A673 (cell line): Measurements from ENCODE around the gene ITGA11. TPM values are rescaled to one million over a fixed set of nuclear protein-coding genes. Genes with fewer than 3 reads are reported as not detected.

Experiments
- Bru-seq: library from RNA; stranded (reverse); fragments of 400-500 nt; gene quantifications from one replicate; lab custom pipeline; 2021; lab: Mats Ljungman, UMichigan
- BruChase-seq, 2 experiments: library from RNA; stranded (reverse); fragments of 400-500 nt; gene quantifications; one replicate each; lab custom pipeline; 2021; lab: Mats Ljungman, UMichigan
- BruUV-seq: library from RNA; stranded (reverse); fragments of 400-500 nt; replicated peaks from 2 replicates; lab custom pipeline; 2021; lab: Mats Ljungman, UMichigan
- CTCF ChIA-PET: fragments of 300-600 bp; sonication (Branson Sonifier 250); formaldehyde crosslinking; loops from one replicate; lab custom pipeline; 2022; ENCODE audit warnings: antibody characterized with exemption; lab: Charles Lee
- POLR2A ChIA-PET: fragments of 300-600 bp; sonication (Branson Sonifier 250); formaldehyde crosslinking; loops from one replicate; lab custom pipeline; 2022; ENCODE audit warnings: antibody characterized with exemption; ENCODE audit not compliant: low non-redundant PET; lab: Charles Lee
- DNase-seq: peaks from one replicate; pipeline ENCODE4 v3.0.0-alpha.2; 2015; ENCODE audit warnings: low spot score
- H3K27ac ChIP-seq: fragments of 200-600 bp; sonication (generic); 2 replicates; pipeline ENCODE4 v1.5.1; 2016; ENCODE audit warnings: mixed run types, low read depth, mild to moderate bottlenecking, mixed read lengths, antibody characterized with exemption, low read length; ENCODE audit not compliant: poor library complexity, severe bottlenecking
- H3K27me3 ChIP-seq: fragments of 200-600 bp; sonication (generic); replicated peaks from 2 replicates; pipeline ENCODE4 v1.6.1; 2017; ENCODE audit warnings: mixed run types, low read depth, mild to moderate bottlenecking, mixed read lengths, antibody characterized with exemption, low read length; ENCODE audit not compliant: insufficient read depth, poor library complexity
- H3K36me3 ChIP-seq: fragments of 200-600 bp; sonication (generic); 2 replicates; pipeline ENCODE4 v1.6.1; 2016; ENCODE audit warnings: mixed run types, mild to moderate bottlenecking, mixed read lengths, antibody characterized with exemption, low read length; ENCODE audit not compliant: insufficient read depth, poor library complexity, severe bottlenecking
- H3K4me1 ChIP-seq: fragments of 200-600 bp; sonication (generic); 2 replicates; pipeline ENCODE4 v1.6.1; 2017; ENCODE audit warnings: mixed run types, mild to moderate bottlenecking, mixed read lengths, antibody characterized with exemption, low read length; ENCODE audit not compliant: insufficient read depth, poor library complexity, severe bottlenecking
- H3K4me3 ChIP-seq: fragments of 200-600 bp; sonication (generic); 2 replicates; pipeline ENCODE4 v1.5.1; 2016; ENCODE audit warnings: low read depth, mixed run types, mild to moderate bottlenecking, mixed read lengths, low read length; ENCODE audit not compliant: poor library complexity, severe bottlenecking
- H3K9me3 ChIP-seq: fragments of 200-600 bp; sonication (generic); 2 replicates; pipeline ENCODE4 v1.6.1; 2016; ENCODE audit warnings: mixed run types, low read depth, mild to moderate bottlenecking, mixed read lengths, antibody characterized with exemption, low read length; ENCODE audit not compliant: poor library complexity, severe bottlenecking
- EZH2 ChIP-seq: fragments of 200-600 bp; sonication (generic); IDR thresholded peaks from 2 replicates; pipeline ENCODE4 v1.6.1; 2017; ENCODE audit warnings: borderline replicate concordance, low read depth, mild to moderate bottlenecking, mixed read lengths, antibody characterized with exemption, low read length; ENCODE audit not compliant: poor library complexity, severe bottlenecking
- intact Hi-C: fragments of 100-400 bp; cut with micrococcal nuclease; formaldehyde crosslinking; loops from one replicate; pipeline ENCODE4 v1.10.0; 2022; ENCODE audit not compliant: unreplicated experiment
- long read RNA-seq: library from polyadenylated mRNA; stranded (forward); transcript quantifications from one replicate; pipeline ENCODE4 v2.0.0, GENCODE V29; 2022
- total RNA-seq: library from RNA; stranded (reverse); gene quantifications from 2 replicates; pipeline ENCODE4 v1.2.3, GENCODE V29; 2021
- TF ChIP-seq, protein P1 (sequence below): fragments of 300-800, 200-600 bp; sonication (generic); conservative IDR thresholded peaks from 2 replicates; pipeline ENCODE4 v1.5.1; 2017; ENCODE audit warnings: low read depth, mild to moderate bottlenecking, antibody characterized with exemption, low read length, moderate library complexity, mixed read lengths

ITGA11 gene, protein sequence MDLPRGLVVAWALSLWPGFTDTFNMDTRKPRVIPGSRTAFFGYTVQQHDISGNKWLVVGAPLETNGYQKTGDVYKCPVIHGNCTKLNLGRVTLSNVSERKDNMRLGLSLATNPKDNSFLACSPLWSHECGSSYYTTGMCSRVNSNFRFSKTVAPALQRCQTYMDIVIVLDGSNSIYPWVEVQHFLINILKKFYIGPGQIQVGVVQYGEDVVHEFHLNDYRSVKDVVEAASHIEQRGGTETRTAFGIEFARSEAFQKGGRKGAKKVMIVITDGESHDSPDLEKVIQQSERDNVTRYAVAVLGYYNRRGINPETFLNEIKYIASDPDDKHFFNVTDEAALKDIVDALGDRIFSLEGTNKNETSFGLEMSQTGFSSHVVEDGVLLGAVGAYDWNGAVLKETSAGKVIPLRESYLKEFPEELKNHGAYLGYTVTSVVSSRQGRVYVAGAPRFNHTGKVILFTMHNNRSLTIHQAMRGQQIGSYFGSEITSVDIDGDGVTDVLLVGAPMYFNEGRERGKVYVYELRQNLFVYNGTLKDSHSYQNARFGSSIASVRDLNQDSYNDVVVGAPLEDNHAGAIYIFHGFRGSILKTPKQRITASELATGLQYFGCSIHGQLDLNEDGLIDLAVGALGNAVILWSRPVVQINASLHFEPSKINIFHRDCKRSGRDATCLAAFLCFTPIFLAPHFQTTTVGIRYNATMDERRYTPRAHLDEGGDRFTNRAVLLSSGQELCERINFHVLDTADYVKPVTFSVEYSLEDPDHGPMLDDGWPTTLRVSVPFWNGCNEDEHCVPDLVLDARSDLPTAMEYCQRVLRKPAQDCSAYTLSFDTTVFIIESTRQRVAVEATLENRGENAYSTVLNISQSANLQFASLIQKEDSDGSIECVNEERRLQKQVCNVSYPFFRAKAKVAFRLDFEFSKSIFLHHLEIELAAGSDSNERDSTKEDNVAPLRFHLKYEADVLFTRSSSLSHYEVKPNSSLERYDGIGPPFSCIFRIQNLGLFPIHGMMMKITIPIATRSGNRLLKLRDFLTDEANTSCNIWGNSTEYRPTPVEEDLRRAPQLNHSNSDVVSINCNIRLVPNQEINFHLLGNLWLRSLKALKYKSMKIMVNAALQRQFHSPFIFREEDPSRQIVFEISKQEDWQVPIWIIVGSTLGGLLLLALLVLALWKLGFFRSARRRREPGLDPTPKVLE
- total RNA-seq (0.17 and 0.45 TPM in 2 replicates), Bru-seq, nascent RNA (percentile 11 among the genes with signal in this experiment), BruChase-seq, experiment 1, labeled RNA remaining after a 2-hour chase (percentile 9 among the genes with signal in this experiment), BruChase-seq, experiment 2, labeled RNA remaining after a 6-hour chase (percentile 1 among the genes with signal in this experiment)
- long read RNA-seq, partial matches to known transcripts: 1 of 3 reads
- long read RNA-seq, other reads (novel, unspliced or antisense): 1 of 3 reads

DNA sequence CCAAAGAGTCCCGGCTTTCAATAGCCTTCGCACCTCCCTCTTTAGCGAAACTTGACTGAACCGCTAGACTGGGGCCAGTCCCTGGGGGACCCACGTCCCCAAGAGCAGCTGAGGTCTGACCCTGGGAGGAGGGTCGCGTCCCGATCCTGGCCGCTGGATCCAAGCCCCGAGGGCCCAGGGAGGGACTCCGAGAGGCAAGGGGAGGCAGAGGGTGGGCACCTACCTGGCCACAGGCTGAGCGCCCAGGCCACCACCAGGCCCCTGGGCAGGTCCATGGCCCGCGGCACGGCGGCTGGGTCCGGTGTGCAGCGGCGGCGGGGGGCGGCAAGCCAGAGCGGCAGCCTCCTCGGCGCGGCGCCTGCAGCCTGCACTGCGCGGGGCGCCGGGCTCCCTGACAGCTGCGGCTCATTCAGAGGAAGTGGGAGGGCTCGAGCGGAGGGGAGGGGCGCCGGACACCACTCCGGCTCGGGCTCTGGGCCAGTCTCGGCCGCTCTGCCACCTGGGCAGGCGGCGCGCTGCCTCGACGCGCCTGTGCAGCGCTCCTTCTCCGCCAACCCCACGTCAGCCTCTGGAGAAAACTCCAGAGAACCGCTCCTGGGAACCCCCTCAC lies at the start of gene ITGA11:
TSS of gene ITGA11 (minus strand) at position 372 of the 610 bp plus-strand sequence. CDS start at position 275, 97 bp downstream.
- POLR2A ChIA-PET: no interaction called here

DNA sequence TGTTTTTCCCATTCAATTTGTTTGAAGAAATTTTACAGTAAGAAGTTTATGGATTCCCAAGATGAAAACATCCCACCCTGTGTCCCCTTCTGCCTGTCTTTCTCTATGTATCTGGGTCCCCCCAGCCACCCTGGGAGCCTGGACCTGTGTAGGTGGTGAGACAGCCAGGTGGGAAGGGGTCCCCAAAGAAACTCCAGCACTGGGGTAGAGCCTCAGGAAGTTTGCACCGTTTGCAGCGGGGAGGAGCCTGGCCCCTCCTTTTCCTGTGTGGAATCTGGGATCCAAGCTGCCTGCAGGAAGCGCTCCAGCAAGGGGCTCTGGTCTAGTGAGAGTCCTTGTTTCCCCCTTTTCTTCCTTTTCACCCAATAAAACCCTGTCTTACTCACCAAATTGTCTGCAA lies 49.4 kb upstream of the ITGA11 start:
- H3K27me3 ChIP-seq: peaks cover 5% of the 10 kb centered on the region
- H3K27ac ChIP-seq: no peak overlapping the region
- no peaks in the 10 kb centered on the region for H3K36me3 ChIP-seq
- DNase-seq: no peak
- H3K9me3 ChIP-seq: no peaks in the 10 kb centered on the region
- CTCF ChIA-PET: no interaction called here
- intact Hi-C loops: no loop called here
- TF ChIP-seq EZH2: no peak
- TF ChIP-seq, protein P1, sequence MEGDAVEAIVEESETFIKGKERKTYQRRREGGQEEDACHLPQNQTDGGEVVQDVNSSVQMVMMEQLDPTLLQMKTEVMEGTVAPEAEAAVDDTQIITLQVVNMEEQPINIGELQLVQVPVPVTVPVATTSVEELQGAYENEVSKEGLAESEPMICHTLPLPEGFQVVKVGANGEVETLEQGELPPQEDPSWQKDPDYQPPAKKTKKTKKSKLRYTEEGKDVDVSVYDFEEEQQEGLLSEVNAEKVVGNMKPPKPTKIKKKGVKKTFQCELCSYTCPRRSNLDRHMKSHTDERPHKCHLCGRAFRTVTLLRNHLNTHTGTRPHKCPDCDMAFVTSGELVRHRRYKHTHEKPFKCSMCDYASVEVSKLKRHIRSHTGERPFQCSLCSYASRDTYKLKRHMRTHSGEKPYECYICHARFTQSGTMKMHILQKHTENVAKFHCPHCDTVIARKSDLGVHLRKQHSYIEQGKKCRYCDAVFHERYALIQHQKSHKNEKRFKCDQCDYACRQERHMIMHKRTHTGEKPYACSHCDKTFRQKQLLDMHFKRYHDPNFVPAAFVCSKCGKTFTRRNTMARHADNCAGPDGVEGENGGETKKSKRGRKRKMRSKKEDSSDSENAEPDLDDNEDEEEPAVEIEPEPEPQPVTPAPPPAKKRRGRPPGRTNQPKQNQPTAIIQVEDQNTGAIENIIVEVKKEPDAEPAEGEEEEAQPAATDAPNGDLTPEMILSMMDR: no peak
- BruUV-seq: no TSS peak
- no peak overlapping the region for H3K4me3 ChIP-seq
- POLR2A ChIA-PET: no interaction called here
- H3K4me1 ChIP-seq: no peaks in the 10 kb centered on the region

More for the DNA sequence above, at the start of gene ITGA11:
- Histone ChIP-seq H3K4me3 (peak within 1 kb of the TSS; percentile 38), H3K9me3 (no peaks in the 10 kb centered on the region), H3K27me3 (peaks cover 71% of the 10 kb centered on the region), H3K4me1 (peaks cover 13% of the 10 kb centered on the region), H3K27ac (no peak within 1 kb of the TSS), H3K36me3 (no peaks in the 10 kb centered on the region)
- intact Hi-C loops: no loop called here
- CTCF ChIA-PET: no interaction called here
- peak; percentile 17 for DNase-seq
- BruUV-seq: no TSS peak
- TF ChIP-seq, protein P1: no peak
- TF ChIP-seq EZH2: peak; percentile 79
